ENCODE results near the gene ZNRD2.
A peak's percentile ranks its signal among the peaks of the same experiment; 100 is the strongest.
"Not testable (repeated sequence)": the region's sequence is repeated elsewhere in the genome, so short reads cannot be mapped to it uniquely, and the experiment has no call there.

ZNRD2 gene

GRCh38 chr11:65569973-65570918, at the start of gene ZNRD2:
TSS of gene ZNRD2 (plus strand) at chr11:65570477. CDS start at chr11:65570492, 15 bp downstream.
- DNase-seq (ENCODE audit: low spot score), result peak; percentile 99

GRCh38 chr11:65521777-65522521, 48.3 kb upstream of the ZNRD2 start:
- DNase-seq (ENCODE audit: low spot score), result not testable (repeated sequence)

GRCh38 chr11:65522718-65523630, 47.3 kb upstream of the ZNRD2 start:
- DNase-seq (ENCODE audit: low spot score), result peak; percentile 52

GRCh38 chr11:65523631-65523968, 46.7 kb upstream of the ZNRD2 start:
- DNase-seq (ENCODE audit: low spot score), result not testable (repeated sequence)

- DNase-seq (ENCODE audit: low spot score), result peak; percentile 47
Observed at GRCh38 chr11:65524014-65524740, 46.1 kb upstream of the ZNRD2 start.

GRCh38 chr11:65524741-65525545, 45.3 kb upstream of the ZNRD2 start, which contains the start of gene SCYL1:
TSS of gene SCYL1 (plus strand) at chr11:65525083. CDS start at chr11:65525154, 71 bp downstream.
- DNase-seq (ENCODE audit: low spot score), result peak; percentile 93

GRCh38 chr11:65525546-65526480, 44.5 kb upstream of the ZNRD2 start:
- DNase-seq (ENCODE audit: low spot score), result no peak

- DNase-seq (ENCODE audit: low spot score), result no peak
Observed at GRCh38 chr11:65526744-65527143, 43.5 kb upstream of the ZNRD2 start.

- DNase-seq (ENCODE audit: low spot score), result no peak
Observed at GRCh38 chr11:65528819-65529350, 41.4 kb upstream of the ZNRD2 start.

GRCh38 chr11:65529475-65530156, 40.7 kb upstream of the ZNRD2 start:
- DNase-seq (ENCODE audit: low spot score), result no peak

- DNase-seq (ENCODE audit: low spot score), result no peak
Observed at GRCh38 chr11:65530157-65530496, 40.1 kb upstream of the ZNRD2 start.

- no peak for DNase-seq (ENCODE audit: low spot score)
Observed at GRCh38 chr11:65532388-65533064, 37.8 kb upstream of the ZNRD2 start.

- DNase-seq (ENCODE audit: low spot score), result no peak
Observed at GRCh38 chr11:65535102-65535501, 35.2 kb upstream of the ZNRD2 start.

GRCh38 chr11:65536412-65537295, 33.6 kb upstream of the ZNRD2 start:
- DNase-seq (ENCODE audit: low spot score), result no peak

GRCh38 chr11:65537296-65537597, 33.0 kb upstream of the ZNRD2 start:
- no peak for DNase-seq (ENCODE audit: low spot score)

GRCh38 chr11:65537620-65538231, 32.6 kb upstream of the ZNRD2 start:
- no peak for DNase-seq (ENCODE audit: low spot score)
